NCI-H526 (cell line): ENCODE measurements around the gene IFNA16.
"Not testable (repeated sequence)": the region's sequence is repeated elsewhere in the genome, so short reads cannot be mapped to it uniquely, and the experiment has no call there.

Source experiments
- DNase-seq, 2 experiments: peaks; one replicate each; lab custom pipeline; 2025; lab: John Stamatoyannopoulos, UW

IFNA16 gene

DNA sequence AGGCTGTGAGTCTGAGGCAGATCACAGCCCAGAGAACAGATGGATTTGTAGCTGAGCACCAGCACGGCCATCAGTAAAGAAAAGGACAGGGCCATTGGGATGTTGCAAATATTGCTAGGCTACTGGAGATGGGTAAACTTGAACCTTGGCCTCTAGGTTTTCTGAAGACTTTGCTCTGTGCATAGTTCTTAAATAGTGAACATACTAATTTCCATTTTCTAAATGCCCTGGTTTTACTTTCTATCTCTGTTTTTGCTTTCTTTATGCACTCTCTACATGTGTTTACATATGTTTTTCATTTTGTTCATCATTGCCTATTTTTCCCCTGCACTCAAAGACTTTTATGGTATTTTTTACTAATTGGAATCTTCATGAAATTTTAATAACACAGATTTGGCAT is at the start of gene IFNA16:
IFNA16 (minus strand) TSS at position 101 of the 400 bp plus-strand sequence; CDS start at position 95, 6 bp downstream.
- DNase-seq: not testable (repeated sequence)

DNA sequence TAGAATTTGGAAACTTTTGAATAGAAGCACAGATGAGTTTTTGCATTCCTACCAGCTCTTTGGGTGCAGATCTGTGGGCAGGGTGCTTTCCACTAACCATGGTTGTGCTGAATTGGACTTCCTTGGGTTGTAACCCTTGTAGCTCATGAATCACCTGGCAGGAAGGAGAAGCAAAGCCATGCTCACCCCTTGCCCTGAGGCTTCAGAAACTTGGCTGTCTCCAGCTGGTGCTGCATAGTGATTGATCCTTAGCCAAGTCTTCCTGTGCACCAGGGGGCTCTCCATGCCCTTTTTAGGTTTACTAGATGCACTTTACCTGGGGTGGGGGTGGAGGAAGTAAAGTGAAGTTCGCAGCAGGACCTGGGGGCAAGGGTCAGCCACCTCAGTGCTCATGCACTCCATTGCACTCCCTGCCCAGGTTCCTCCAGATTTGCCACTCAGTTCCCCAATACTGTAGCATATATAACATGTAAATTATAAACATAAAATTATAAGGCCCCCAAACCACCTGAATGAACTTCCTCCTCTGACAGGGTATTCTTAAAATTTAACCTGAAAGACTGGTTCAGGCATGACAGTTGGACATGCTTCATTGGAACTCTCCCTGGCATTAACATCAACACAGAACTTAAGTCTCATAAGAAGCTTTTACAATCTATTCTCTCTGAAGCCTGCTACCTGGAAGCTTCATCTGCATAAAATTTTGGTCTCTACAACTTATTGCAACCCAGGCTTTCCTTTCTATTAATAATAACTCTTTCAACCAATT is 48.5 kb upstream of the IFNA16 start:
- no peak for DNase-seq

DNA sequence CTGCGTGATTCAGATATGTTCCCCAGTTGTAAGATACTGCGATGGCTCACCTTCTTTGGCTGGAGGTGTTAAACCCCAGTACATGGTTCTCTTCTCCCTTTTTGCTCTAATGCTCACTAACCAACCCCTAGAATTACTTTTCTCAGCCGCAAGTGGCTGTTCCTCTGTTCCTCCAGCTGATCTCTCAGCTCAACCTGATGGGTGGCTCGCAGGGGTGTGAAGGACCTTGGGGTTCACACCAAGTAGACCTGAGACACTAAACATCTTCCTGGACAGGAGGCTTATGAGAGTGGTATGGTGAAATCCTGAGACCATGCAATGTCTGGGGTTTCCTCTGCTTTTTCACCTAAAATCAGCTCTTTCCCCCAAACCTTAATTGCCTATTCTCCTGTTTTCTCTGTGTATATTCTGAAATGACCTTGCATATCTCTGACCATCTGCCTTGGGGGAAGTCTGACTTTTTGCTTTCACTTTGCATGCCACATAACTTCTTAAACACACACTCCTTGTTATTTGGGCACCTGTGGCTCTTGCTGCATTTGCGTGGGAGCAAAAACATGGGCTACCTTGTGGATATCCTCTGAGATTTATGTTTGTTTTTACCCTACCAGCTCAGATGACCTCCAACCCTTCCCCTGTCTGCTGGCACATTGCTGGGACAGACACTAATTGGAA is 38.6 kb upstream of the IFNA16 start:
- no peak for DNase-seq

DNA sequence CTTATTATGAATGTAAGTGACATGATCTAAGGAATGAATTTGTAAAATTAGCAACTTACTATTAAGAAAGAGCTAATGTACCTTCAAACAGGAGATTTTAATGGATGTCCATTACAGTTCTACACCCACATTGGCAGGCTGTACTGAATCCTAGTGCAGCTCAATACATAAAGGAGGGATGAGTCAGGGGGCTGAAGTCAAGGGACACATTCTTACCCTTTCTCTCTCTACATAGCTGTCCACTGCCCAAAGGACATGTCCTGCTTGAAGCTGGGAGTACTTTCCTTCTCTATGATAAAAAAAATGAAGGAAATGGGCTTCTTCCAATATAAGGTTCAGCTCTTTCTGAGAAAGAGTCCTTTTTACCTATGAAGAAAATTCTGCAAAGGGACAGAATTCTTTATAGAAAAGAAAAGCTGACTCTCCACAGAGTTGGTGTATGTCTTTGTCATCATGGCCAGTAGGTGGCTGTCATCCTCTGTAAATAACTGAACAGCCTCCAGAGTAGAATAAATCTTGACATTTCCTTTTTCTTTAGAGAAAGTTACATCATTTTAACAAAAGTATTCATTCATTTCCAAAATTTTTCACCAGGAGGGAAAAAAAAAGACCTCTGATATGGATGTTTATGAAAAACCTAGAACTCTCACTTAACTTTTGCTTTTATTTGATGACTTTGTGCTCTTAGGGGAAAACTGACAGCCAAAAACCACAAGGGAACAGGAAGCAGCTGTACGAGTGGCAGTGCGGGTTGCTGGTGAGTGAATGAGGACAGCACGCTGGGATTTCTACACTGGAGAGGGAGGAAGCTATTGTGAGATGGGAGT is 35.8 kb upstream of the IFNA16 start:
- peak in 1 of 2 experiments; percentile 19 for DNase-seq

DNA sequence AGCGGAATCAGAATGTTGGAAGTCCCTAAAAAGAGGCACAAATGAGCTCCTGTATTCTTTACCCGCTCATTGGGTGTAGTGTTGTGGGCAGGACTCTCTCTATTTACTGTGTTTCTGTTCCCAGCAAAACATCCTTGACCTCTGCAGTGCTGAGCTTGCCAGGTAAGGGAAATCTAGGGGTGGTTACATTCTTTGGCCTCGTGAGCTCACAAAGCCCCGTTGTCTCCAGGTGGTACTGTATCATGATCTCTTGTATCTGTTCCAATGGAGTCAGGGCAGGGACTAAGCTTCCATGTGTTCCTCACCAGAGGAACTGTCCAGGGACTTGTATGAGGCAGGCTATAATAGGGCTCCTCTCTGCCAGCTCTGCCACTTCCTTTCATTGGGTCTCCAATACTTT is 34.5 kb upstream of the IFNA16 start:
- DNase-seq: no peak

DNA sequence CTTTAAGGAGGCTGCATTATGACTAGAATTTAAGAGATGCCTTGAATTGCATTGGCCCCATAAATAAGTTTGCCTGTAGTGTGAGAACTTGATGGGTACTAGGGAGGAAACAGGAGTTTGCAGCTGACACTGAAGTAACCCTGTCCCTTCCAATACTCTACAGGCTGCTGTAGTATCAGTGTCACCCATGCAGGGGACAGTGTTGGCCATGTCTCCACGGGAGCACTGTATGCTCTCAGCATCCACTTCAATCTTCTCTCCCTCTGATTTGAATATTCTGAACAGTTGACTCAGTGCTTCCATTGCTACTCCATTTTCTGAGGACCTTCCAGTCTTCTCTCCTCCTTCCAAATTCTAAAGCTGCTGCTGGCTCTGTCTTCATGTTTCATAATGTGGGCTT is 34.1 kb upstream of the IFNA16 start:
- DNase-seq: no peak

DNA sequence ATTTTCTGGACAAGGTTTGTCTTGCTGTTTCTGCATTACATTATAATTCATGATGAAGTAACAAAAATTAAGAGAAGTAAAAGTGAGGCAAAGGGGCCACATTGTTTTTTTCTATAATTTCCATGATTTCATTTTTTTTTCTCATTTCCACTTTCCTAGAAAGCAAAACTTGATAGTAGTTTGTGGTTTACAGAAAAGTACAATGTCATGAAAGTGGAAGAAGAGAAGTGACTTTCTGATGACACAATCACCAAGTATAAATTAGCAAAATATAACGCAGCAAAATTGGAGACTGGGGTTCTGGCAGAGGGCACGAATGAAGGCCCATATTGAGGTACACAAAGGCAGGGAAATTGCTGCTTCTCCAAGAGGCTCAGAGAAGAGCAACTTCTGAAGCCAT is 27.7 kb upstream of the IFNA16 start:
- DNase-seq: no peak

DNA sequence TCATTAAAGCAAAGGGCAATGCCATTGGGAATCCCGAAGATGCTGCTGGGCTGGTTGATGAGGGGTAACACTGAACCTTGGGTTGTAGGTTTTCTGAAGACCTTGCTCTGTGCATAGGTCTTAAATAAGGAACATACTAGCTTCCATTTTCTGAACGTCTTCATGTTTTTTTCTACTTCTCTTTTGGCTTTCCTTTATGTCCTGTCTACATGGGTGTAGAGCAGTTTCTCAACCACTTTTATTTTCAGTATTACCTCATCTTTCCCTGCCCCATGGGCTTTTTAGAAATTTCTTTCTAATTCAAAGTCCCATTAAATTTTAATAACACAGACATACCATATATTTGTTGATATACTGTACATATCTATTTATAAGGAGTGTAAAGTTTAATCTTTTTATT is 22.8 kb upstream of the IFNA16 start, which contains the start of gene IFNA14:
IFNA14 (minus strand) TSS at position 95 of the 400 bp plus-strand sequence; CDS start at position 25, 70 bp downstream.
- no peak for DNase-seq

DNA sequence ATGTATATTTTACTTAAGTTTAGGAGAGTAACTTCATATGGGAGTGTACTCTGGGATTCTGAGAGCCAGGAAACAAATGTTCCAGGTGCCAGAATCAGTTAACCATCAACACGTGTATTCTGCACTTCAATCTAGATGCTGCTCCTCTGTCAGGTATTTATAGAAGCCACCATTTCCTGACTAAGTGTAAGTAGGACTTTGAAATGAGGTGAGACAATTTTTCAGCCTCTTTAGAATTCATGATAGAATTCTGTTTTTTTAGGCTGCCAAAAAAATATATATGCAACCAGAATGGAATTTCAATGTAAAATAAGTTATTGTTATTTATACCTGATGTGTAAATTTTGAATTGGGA is 19.2 kb upstream of the IFNA16 start:
- not testable (repeated sequence) for DNase-seq

DNA sequence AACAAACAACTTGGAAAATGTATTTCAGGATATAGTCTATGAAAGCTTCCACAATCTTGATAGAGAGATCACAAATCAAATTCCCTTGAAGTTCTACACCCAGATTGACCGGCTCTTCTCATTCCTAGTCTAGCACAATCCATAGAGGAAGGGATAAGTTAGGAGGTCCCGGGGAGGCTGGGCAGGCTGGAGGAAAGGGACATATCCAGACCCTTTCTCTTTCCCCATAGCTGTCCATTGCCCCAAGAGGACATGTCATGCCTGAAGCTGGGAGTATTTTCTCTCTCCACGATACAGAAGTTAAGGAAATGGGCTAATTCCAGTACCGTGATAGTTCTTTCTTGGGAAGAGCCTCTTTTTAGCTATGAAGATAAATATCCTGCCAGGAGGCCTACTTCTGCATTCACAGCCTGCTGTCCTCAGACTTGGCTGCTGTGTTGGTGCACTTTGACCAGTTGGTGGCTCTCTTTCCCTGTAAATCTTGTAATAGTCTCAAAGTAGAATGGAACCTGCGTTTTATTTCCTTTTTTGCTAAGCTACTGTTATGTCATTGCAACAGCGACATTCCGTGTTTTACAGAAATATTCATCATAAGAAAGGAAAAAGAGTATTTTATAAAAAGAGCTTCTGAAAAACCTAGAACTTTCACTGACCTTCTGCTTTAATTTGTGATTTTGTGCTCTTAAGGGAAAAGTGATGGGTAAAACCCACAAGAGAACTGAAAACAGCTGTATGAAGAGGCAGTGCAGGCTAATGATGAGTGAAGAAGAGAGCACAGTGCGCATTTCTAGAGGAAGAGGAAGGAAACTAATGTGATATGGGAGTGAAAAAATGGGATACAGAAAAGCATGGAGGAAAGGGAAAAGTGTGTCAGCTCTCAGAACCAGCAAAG is 18.6 kb upstream of the IFNA16 start:
- DNase-seq: peak; percentile 30 to 61

DNA sequence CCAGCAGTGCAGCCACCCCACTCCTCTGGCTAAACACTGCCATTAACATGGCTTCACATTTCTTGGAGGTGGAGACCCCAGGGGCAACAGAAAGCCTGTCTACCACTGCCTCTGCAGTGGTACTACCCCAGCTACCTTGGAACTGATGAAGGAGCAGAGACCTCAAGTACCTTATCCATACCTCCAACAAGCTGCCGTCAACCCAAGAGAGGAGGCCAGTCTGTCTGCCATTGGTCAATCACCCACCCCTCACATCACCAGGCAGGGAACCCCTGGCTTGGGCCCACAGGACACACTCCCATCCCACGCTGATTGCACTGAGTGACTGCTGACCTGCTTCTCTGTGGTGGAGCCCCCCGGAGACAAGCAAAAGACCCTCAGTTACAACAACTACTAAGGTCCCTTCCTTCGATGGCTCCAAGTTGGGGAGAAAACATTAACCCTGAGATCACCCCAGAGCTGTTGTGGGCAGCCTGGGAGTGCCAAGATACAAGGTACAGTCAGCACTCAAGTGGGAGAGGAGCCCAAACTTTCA is 17.1 kb upstream of the IFNA16 start:
- no peak for DNase-seq

DNA sequence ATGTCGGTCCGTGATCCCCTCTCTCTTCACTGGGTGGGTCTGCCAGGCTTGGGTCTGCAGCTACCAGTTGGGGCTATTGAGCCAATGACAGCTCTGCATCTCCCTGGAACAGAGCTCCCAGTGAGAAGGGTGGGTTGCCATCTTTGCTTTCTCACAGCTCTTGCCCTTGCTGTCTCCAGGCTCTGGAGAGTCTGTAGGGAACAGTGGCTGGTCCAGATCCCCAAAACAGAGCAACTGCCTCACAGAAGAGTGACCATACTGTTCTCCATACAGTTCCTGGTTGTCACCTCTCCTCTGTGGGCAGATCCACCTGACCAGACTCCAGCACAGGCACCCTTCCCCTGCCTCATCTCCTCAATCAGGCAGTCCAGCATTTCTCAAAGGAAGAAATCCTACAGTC is 16.1 kb upstream of the IFNA16 start:
- no peak for DNase-seq

DNA sequence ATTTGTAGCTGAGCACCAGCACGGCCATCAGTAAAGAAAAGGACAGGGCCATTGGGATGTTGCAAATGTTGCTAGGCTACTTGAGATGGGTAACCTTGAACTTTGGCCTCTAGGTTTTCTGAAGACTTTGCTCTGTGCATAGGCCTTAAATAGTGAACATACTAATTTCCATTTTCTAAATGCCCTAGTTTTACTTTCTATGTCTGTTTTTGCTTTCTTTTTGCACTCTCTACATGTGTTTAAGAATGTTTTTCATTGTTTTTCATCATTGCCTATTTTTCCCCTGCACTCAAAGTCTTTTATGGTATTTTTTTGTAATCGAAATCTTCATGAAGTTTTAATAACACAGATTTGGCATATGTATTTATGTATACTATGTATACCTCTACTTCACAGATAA is 11.0 kb upstream of the IFNA16 start, which contains the start of gene IFNA17:
IFNA17 (minus strand) TSS at position 101 of the 400 bp plus-strand sequence; CDS start at position 52, 49 bp downstream.
- DNase-seq: no peak

DNA sequence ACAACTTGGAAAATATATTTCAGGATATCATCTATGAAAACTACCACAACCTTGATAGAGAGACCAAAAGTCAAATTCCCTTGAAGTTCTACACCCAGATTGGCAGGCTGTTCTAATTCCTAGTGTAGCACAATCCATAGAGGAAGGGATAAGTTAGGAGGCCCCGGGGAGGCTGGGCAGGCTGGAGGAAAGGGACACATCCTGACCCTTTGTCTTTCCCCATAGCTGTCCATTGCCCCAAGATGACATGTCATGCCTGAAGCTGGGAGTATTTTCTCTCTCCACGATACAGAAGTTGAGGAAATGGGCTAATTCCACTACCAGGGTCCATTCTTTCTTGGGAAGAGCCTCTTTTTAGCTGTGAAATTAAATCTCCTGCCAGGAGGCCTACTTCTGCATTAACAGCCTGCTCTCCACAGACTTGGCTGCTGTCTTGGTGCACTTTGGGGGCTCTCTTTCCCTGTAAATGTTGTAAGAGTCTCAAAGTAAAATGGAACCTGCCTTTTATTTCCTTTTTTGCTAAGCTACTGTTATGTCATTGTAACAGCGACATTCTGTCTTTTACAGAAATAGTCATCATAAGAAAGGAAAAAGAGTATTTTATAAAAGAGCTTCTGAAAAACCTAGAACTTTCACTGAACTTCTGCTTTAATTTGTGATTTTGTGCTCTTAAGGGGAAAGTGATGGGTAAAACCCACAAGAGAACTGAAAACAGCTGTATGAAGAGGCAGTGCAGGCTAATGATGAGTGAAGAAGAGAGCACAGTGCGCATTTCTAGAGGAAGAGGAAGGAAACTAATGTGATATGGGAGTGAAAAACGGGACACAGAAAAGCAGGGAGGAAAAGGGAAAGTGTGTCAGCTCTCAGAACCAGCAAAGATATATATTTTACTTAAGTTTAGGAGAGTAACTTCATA is 3.4 kb downstream of the IFNA16 start:
- peak in 1 of 2 experiments; percentile 26 for DNase-seq

DNA sequence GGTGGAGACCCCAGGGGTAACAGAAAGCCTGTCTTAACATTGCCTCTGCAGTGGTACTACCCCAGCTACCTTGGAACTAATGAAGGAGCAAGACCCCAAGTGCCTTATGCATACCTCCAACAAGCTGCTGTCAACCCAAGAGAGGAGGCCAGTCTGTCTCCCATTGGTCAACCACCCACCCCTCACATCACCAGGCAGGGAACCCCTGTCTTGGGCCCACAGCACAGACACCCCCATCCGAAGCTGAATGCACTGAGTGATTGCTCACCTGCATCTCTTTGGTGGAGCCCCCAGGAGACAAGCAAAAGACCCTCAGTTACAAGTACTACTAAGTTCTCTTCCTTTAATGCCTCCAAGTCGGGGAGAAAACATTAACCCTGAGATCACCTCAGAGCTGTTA is 5.0 kb downstream of the IFNA16 start:
- not testable (repeated sequence) for DNase-seq

DNA sequence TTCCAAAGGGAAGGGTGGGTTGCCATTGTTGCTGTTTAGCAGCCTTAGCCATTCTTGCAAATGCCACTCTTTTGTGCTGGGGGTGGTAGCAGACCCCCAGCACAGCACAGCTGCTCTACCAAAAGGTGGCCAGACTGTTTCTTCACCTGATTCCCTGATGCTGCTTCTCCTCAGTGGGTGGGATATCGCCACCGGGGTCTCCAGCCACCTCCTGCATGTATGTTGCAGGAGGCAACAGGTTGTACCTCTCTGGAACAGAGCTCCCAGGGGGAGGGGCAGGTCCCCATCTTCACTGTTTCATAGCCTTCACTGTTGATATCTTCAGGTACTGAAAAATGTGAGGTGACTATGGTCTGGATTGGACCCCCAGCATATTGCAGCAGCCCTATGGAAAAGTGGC is 6.3 kb downstream of the IFNA16 start:
- DNase-seq: not testable (repeated sequence)

DNA sequence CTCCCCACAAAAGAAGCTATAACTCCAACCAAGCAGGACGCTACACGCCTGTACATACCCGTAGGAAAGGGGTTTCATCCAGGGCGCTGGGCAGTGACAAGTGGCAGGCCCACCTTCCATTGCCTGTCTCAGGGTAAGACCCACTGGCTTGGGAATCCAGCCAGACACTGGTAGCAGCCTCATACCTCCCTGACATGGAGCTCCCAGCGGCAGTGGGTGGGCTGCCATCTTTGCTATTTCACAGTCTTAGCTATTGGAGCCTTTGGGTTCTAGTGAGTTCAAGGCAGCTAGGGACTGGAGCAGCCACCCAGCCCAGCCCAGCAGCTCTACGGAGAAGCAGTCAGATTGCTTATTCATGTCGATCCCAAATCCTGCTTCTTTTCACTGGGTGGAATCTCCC is 6.8 kb downstream of the IFNA16 start:
- no peak for DNase-seq

DNA sequence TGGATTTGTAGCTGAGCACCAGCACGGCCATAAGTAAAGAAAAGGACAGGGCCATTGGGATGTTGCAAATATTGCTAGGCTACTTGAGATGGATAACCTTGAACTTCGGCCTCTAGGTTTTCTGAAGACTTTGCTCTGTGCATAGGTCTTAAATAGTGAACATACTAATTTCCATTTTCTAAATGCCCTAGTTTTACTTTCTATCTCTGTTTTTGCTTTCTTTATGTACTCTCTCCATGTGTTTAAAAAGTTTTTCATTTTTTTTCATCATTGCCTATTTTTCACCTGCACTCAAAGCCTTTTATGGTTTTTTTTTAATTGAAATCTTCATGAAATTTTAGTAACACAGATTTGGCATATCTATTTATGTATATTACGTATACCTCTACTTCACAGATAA is 10.1 kb downstream of the IFNA16 start, which contains the start of gene IFNA10:
IFNA10 (minus strand) TSS at position 101 of the 400 bp plus-strand sequence; CDS start at position 55, 46 bp downstream.
- DNase-seq: not testable (repeated sequence)

DNA sequence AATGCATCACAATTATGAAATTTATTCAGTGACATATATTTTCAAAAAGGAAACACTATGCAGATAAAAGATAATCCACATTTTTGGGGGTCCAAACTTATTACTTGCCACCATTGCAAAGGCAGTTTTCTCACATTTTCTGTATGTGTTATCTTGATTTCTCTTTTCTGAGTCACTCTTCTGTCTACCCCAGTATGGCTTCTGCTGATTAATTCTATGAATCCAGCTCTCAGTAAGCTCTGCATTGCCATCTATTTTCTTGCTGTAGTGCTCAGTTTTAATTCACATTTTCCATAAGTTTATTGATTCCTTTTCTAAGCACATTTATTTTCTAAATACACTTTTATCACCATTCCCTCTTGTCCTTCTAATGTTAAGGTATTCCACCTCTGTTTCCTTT is 11.9 kb downstream of the IFNA16 start:
- DNase-seq: no peak

DNA sequence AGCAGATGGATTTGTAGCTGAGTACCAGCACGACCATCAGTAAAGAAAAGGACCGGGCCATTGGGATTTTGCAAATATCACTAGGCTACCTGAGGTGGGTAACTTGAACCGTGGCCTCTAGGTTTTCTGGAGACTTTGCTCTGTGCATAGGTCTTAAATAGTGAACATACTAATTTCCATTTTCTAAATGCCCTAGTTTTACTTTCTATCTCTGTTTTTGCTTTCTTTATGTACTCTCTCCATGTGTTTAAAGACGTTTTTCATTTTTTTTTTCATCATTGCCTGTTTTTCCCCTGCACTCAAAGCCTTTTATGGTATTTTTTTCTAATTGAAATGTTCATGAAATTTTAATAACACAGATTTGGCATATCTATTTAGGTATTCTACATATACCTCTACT is 15.0 kb downstream of the IFNA16 start, which contains the start of gene IFNA7:
IFNA7 (minus strand) TSS at position 101 of the 400 bp plus-strand sequence; CDS start at position 61, 40 bp downstream.
- DNase-seq: not testable (repeated sequence)
